ENCODE data around the gene SKAP2.

Gene SKAP2

DNA sequence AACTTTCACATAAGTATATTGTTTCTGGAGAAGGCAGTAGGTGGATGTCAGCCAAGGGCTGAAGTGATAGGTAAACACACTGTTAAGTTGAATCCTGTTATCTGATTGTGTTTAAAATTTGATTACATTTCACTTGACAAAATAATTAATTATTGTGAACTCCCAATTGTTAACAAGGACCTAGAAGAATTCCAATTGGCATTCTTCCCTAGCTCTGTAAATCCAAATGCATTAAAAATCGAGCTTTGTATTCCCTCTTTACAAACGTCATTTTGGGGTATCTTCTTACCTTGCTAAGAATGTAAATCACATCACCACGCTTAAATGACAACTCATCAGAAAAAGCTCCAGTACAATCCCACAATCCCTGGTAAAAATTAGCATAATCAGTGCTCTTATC, 179.9 kb downstream of the SKAP2 start:
- Histone ChIP-seq H3K9me3 (no peaks in the 10 kb centered on the region), H3K36me3 (no peaks in the 10 kb centered on the region), H3K27ac (no peak overlapping the region), H3K27me3 (no peaks in the 10 kb centered on the region), H3K4me3 (no peak overlapping the region), H3K4me1 (no peaks in the 10 kb centered on the region)
- TF ChIP-seq, protein P1, sequence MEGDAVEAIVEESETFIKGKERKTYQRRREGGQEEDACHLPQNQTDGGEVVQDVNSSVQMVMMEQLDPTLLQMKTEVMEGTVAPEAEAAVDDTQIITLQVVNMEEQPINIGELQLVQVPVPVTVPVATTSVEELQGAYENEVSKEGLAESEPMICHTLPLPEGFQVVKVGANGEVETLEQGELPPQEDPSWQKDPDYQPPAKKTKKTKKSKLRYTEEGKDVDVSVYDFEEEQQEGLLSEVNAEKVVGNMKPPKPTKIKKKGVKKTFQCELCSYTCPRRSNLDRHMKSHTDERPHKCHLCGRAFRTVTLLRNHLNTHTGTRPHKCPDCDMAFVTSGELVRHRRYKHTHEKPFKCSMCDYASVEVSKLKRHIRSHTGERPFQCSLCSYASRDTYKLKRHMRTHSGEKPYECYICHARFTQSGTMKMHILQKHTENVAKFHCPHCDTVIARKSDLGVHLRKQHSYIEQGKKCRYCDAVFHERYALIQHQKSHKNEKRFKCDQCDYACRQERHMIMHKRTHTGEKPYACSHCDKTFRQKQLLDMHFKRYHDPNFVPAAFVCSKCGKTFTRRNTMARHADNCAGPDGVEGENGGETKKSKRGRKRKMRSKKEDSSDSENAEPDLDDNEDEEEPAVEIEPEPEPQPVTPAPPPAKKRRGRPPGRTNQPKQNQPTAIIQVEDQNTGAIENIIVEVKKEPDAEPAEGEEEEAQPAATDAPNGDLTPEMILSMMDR (IDR thresholded peaks at IDR 0.05), result no peak
- DNase-seq, result no peak
- intact Hi-C loops (cut with DNase I; ENCODE audit: low total_unique reads), result no loop called here

DNA sequence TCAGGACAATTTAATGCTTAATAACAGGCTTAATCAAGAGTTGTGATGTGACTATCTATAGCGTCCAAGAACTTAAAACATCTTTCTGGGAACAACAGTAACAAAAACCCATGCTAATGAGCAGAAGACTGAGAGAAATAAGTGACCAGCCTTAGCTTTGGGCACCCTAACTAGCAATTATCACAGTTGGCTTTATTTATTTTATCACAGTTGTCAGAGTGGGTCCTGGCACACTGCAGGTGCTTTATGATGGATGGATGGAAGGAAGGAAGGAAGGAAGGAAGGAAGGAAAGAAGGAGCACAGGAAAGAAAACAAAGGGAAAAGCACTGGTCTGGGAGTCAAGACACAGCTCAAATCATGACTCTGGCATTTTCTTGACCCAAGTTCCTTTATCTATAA, 181.1 kb downstream of the SKAP2 start:
- Histone ChIP-seq H3K27ac (no peak overlapping the region), H3K36me3 (no peaks in the 10 kb centered on the region), H3K4me3 (no peak overlapping the region), H3K9me3 (no peaks in the 10 kb centered on the region), H3K27me3 (no peaks in the 10 kb centered on the region), H3K4me1 (no peaks in the 10 kb centered on the region)
- TF ChIP-seq, protein P1 (IDR thresholded peaks at IDR 0.05), result no peak
- intact Hi-C loops (cut with DNase I; ENCODE audit: low total_unique reads), result no loop called here
- DNase-seq, result no peak

DNA sequence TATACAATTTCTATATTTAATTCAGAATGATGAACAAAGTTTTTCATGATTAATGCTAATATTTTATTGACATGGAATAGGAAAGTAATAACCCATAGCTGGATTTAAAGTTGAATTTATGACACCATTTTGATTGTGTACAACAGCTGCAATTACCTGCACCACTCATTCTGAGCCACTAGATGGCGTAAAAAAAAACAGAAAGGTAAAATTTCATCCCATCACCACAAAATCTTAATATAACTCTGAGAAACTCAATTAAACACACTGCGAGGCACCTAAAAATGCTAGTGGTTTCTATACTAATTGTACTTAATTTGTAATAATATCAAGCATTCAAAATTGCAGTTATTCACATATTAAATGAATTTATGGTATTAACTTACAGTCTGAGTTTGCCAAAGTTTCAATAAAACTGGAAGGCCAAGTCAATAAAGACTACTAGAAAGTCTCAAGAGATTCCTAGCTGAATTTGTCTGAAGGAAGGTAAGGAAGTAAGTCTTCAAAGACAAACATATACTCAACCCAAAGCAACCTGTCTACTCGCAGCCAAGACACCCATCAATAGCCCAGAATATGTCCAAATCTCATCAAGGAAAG, 182.5 kb downstream of the SKAP2 start:
- Histone ChIP-seq H3K9me3 (no peaks in the 10 kb centered on the region), H3K27ac (no peak overlapping the region), H3K4me3 (no peak overlapping the region), H3K27me3 (no peaks in the 10 kb centered on the region), H3K4me1 (no peaks in the 10 kb centered on the region), H3K36me3 (no peaks in the 10 kb centered on the region)
- TF ChIP-seq, protein P1 (IDR thresholded peaks at IDR 0.05), result peak; percentile 67 to 77
- no peak for DNase-seq
- intact Hi-C loops (cut with DNase I; ENCODE audit: low total_unique reads), result no loop called here

DNA sequence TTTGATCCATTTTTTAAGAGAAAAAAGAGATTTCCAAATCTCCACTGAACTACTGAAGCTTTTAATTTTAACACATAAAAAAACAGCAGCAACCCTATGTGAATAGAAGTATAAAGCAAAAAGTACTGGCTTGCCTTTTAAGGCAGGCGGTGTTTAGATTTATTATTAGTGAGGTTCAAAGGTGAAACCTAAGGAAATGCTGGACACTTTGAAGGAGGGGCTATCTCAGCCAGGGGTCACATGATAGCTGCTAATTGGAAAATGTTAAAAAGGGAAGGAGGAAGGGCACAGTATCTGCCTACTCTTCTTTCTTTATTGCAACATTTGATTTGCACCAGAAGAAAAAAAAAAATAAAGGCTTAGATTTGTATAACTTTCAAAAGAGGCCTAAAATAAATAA, 183.8 kb downstream of the SKAP2 start:
- Histone ChIP-seq H3K27ac (no peak overlapping the region), H3K9me3 (no peaks in the 10 kb centered on the region), H3K4me1 (no peaks in the 10 kb centered on the region), H3K4me3 (no peak overlapping the region), H3K36me3 (no peaks in the 10 kb centered on the region), H3K27me3 (no peaks in the 10 kb centered on the region)
- no peak for DNase-seq
- TF ChIP-seq, protein P1 (IDR thresholded peaks at IDR 0.05), result no peak
- intact Hi-C loops (cut with DNase I; ENCODE audit: low total_unique reads), result no loop called here

DNA sequence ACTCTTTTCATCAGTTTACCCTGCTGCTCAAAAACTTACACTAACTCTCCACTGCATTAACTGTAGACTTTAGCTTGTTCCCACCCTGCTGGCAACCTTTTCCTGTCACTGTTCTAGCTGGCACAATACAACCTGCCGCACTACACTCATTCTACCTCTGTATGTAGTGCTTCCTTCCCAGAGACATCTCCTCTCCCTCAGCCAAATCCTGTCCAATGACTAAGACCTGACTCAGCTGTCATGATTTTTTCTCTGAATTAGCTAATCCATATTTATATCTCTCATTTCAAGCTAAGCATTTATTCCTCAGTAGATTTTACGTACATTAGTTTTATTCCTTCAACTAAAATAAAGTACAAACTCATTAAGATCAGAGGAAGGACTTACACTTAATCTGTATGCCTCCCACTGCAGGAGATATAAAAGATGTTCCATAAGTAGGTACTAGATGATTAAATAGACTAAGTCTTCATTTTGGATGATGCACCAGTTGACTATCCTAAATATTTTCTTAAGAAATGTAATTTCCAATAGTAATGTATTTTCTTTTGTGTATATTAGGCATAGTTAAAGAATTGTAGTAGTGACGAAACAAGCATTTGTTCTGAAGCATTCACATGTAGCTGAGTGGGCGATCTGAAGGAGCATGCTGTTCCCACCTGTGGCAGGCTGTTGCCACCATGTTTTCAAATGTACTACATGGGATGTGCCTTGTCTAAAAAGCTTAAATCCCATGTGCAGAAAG, 189.1 kb downstream of the SKAP2 start:
- Histone ChIP-seq H3K4me3 (no peak overlapping the region), H3K27me3 (no peaks in the 10 kb centered on the region), H3K36me3 (no peaks in the 10 kb centered on the region), H3K27ac (no peak overlapping the region), H3K4me1 (no peaks in the 10 kb centered on the region), H3K9me3 (no peaks in the 10 kb centered on the region)
- intact Hi-C loops (cut with DNase I; ENCODE audit: low total_unique reads), result no loop called here
- no peak for DNase-seq
- TF ChIP-seq, protein P1 (IDR thresholded peaks at IDR 0.05), result no peak
